IPS-18a (cell line): ENCODE results near the gene PLEKHA1.
A peak's percentile ranks its signal among the peaks of the same experiment; 100 is the strongest.

Experiments
- H3K27ac ChIP-seq: one replicate; pipeline ENCODE4 v1.5.1; 2013; ENCODE audit warnings: low read length
- H3K27me3 ChIP-seq: one replicate; pipeline ENCODE4 v1.6.1; 2013; ENCODE audit warnings: mild to moderate bottlenecking, low read length; ENCODE audit not compliant: control insufficient read depth, insufficient read depth
- H3K36me3 ChIP-seq: one replicate; pipeline ENCODE4 v1.6.1; 2013; ENCODE audit warnings: low read depth, low read length; ENCODE audit not compliant: control insufficient read depth
- H3K4me1 ChIP-seq: one replicate; pipeline ENCODE4 v1.6.1; 2013; ENCODE audit warnings: low read depth, low read length; ENCODE audit not compliant: control insufficient read depth
- H3K4me3 ChIP-seq: one replicate; pipeline ENCODE4 v1.5.1; 2013; ENCODE audit warnings: low read length
- H3K9ac ChIP-seq: one replicate; pipeline ENCODE4 v1.6.1; 2013; ENCODE audit warnings: mild to moderate bottlenecking, low read length, moderate library complexity
- H3K9me3 ChIP-seq: one replicate; pipeline ENCODE4 v1.6.1; 2013; ENCODE audit warnings: low read depth, low read length; ENCODE audit not compliant: control insufficient read depth

The PLEKHA1 gene

GRCh38 chr10:122374237-122374858 is at the start of gene PLEKHA1:
TSS of gene PLEKHA1 (plus strand) at chr10:122374708. CDS start at chr10:122393201, 18,493 bp downstream.
- Histone ChIP-seq H3K9me3 (no peaks in the 10 kb centered on the region), H3K27ac (no peak within 1 kb of the TSS)

GRCh38 chr10:122325235-122325634 is 49.3 kb upstream of the PLEKHA1 start:
- Histone ChIP-seq H3K27me3 (no peaks in the 10 kb centered on the region), H3K27ac (no peak overlapping the region), H3K4me1 (peaks cover 6% of the 10 kb centered on the region), H3K36me3 (no peaks in the 10 kb centered on the region), H3K9me3 (peaks cover 2% of the 10 kb centered on the region), H3K4me3 (no peak overlapping the region), H3K9ac (no peak overlapping the region)

More at GRCh38 chr10:122374237-122374858, at the start of gene PLEKHA1:
- Histone ChIP-seq H3K27me3 (peaks cover 14% of the 10 kb centered on the region), H3K4me1 (peaks cover 4% of the 10 kb centered on the region), H3K36me3 (no peaks in the 10 kb centered on the region), H3K9ac (peak within 1 kb of the TSS; percentile 36), H3K4me3 (peak within 1 kb of the TSS; percentile 67)

- Histone ChIP-seq H3K36me3 (no peaks in the 10 kb centered on the region), H3K4me3 (no peak overlapping the region), H3K9ac (no peak overlapping the region), H3K9me3 (no peaks in the 10 kb centered on the region), H3K27me3 (no peaks in the 10 kb centered on the region), H3K27ac (no peak overlapping the region), H3K4me1 (peaks cover 6% of the 10 kb centered on the region)
Measured at GRCh38 chr10:122326385-122326784, 48.1 kb upstream of the PLEKHA1 start.

GRCh38 chr10:122326806-122327205 is 47.7 kb upstream of the PLEKHA1 start:
- Histone ChIP-seq H3K9ac (no peak overlapping the region), H3K27ac (no peak overlapping the region), H3K27me3 (no peaks in the 10 kb centered on the region), H3K4me3 (no peak overlapping the region), H3K36me3 (no peaks in the 10 kb centered on the region), H3K4me1 (peaks cover 6% of the 10 kb centered on the region), H3K9me3 (no peaks in the 10 kb centered on the region)

GRCh38 chr10:122327237-122328206 is 47.0 kb upstream of the PLEKHA1 start:
- H3K9ac ChIP-seq = no peak overlapping the region
- H3K27me3 ChIP-seq = no peaks in the 10 kb centered on the region
- H3K4me3 ChIP-seq = no peak overlapping the region
- no peaks in the 10 kb centered on the region for H3K36me3 ChIP-seq
- H3K27ac ChIP-seq = no peak overlapping the region
- no peaks in the 10 kb centered on the region for H3K9me3 ChIP-seq
- H3K4me1 ChIP-seq = peaks cover 6% of the 10 kb centered on the region

- no peak overlapping the region for H3K4me3 ChIP-seq
- H3K9ac ChIP-seq = no peak overlapping the region
- H3K27me3 ChIP-seq = no peaks in the 10 kb centered on the region
- peaks cover 6% of the 10 kb centered on the region for H3K4me1 ChIP-seq
- no peaks in the 10 kb centered on the region for H3K36me3 ChIP-seq
- H3K9me3 ChIP-seq = no peaks in the 10 kb centered on the region
- H3K27ac ChIP-seq = no peak overlapping the region
Measured at GRCh38 chr10:122328676-122329075, 45.8 kb upstream of the PLEKHA1 start.

- H3K9me3 ChIP-seq = no peaks in the 10 kb centered on the region
- peaks cover 6% of the 10 kb centered on the region for H3K4me1 ChIP-seq
- H3K36me3 ChIP-seq = no peaks in the 10 kb centered on the region
- no peaks in the 10 kb centered on the region for H3K27me3 ChIP-seq
- no peak overlapping the region for H3K27ac ChIP-seq
- H3K4me3 ChIP-seq = no peak overlapping the region
- no peak overlapping the region for H3K9ac ChIP-seq
Measured at GRCh38 chr10:122329416-122329815, 45.1 kb upstream of the PLEKHA1 start.

- H3K36me3 ChIP-seq = no peaks in the 10 kb centered on the region
- H3K4me3 ChIP-seq = no peak overlapping the region
- no peaks in the 10 kb centered on the region for H3K27me3 ChIP-seq
- H3K4me1 ChIP-seq = peaks cover 6% of the 10 kb centered on the region
- no peak overlapping the region for H3K9ac ChIP-seq
- no peak overlapping the region for H3K27ac ChIP-seq
- H3K9me3 ChIP-seq = no peaks in the 10 kb centered on the region
Measured at GRCh38 chr10:122331100-122331499, 43.4 kb upstream of the PLEKHA1 start.

- Histone ChIP-seq H3K9ac (no peak overlapping the region), H3K27ac (no peak overlapping the region), H3K4me1 (peaks cover 6% of the 10 kb centered on the region)
Measured at GRCh38 chr10:122331615-122332446, 42.7 kb upstream of the PLEKHA1 start.

GRCh38 chr10:122333037-122333436 is 41.5 kb upstream of the PLEKHA1 start:
- no peaks in the 10 kb centered on the region for H3K36me3 ChIP-seq
- H3K27ac ChIP-seq = no peak overlapping the region
- H3K27me3 ChIP-seq = no peaks in the 10 kb centered on the region
- H3K9me3 ChIP-seq = no peaks in the 10 kb centered on the region
- H3K4me3 ChIP-seq = no peak overlapping the region
- no peak overlapping the region for H3K9ac ChIP-seq
- H3K4me1 ChIP-seq = peaks cover 6% of the 10 kb centered on the region

More at GRCh38 chr10:122331615-122332446, 42.7 kb upstream of the PLEKHA1 start:
- Histone ChIP-seq H3K4me3 (no peak overlapping the region), H3K27me3 (no peaks in the 10 kb centered on the region), H3K9me3 (no peaks in the 10 kb centered on the region), H3K36me3 (no peaks in the 10 kb centered on the region)

GRCh38 chr10:122336332-122336731 is 38.2 kb upstream of the PLEKHA1 start:
- H3K9ac ChIP-seq = no peak overlapping the region
- no peaks in the 10 kb centered on the region for H3K27me3 ChIP-seq
- no peaks in the 10 kb centered on the region for H3K9me3 ChIP-seq
- no peaks in the 10 kb centered on the region for H3K4me1 ChIP-seq
- H3K36me3 ChIP-seq = no peaks in the 10 kb centered on the region
- H3K27ac ChIP-seq = no peak overlapping the region
- no peak overlapping the region for H3K4me3 ChIP-seq
